Measurements from ENCODE around the gene DHX30. TPM values are rescaled to one million over a fixed set of nuclear protein-coding genes. Genes with fewer than 3 reads are reported as not detected.

DHX30 gene
- polyA plus RNA-seq, 1 donor (not counting 4 experiments of a cell fraction or from before 2014, with no cell fraction given): 28.3 TPM

DNA sequence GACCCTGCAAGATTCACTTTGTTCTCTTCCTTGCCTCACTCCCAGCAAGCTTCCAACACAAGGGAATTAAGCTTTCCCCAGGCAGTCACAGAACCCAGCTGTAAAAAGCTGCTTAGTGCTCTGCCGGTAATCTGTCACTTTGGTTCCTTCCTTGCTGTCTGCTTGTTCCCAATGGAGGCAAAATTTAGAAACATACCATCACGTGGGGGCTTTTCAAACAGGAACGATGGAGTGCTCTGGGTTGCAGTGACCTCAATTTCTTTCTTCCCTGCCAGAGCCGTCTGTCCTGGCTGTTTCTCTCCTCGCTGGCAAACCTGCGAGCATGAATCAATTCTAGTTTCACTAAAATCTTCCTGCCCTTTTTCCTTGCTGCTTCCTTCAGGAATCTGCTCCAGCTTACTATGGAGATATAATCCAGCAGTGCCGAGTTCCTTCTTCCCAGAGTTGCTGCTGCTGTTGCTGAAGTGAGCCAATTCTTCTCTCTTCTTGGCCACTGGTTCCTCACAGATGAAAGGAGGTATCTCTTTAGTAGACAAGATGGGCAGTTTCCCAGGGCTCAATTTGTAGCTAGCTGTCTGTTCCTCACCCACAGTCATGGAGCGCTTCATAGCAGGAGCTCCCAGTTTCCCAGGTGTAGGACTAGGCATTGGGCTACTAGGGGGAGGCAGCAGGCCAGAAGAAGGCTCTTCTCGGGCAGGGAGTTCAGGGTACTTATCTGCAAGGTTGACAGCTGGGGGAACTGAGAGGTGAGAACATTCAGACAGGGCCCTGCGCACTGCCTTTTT lies 88.1 kb downstream of the DHX30 start:
- FAIRE-seq (no peak), DNase-seq (ENCODE audit: low read depth, low spot score) (no peak)
- Histone ChIP-seq H4K20me1 (ENCODE audit: control insufficient read depth, extremely low read depth, insufficient read depth, low read length) (no peaks in the 10 kb centered on the region), H3K9me1 (ENCODE audit: control insufficient read depth, extremely low read depth, insufficient read depth, low read length) (no peaks in the 10 kb centered on the region), H3K36me3 (ENCODE audit: control insufficient read depth in 2 of 2, extremely low read depth in 1 of 2, insufficient read depth in 2 of 2, low read length in 2 of 2) (peaks cover 22 to 29% of the 10 kb centered on the region in 2 experiments), H3K79me2 (ENCODE audit: control insufficient read depth, insufficient read depth, low read length) (no peaks in the 10 kb centered on the region), H3K9ac (ENCODE audit: control insufficient read depth, extremely low read depth, insufficient read depth, low read length) (no peak overlapping the region), H3K4me1 (ENCODE audit: control insufficient read depth, extremely low read depth, insufficient read depth, low read length) (no peaks in the 10 kb centered on the region), H3K27ac (ENCODE audit: control insufficient read depth, insufficient read depth, low read length) (no peak overlapping the region), H3K4me3 (ENCODE audit: control insufficient read depth in 2 of 3, extremely low read depth in 1 of 3, insufficient read depth in 2 of 3, low read depth in 1 of 3, low read length in 3 of 3) (no peak overlapping the region), H3K4me2 (ENCODE audit: control insufficient read depth, extremely low read depth, insufficient read depth, low read depth, low read length) (no peak overlapping the region), H3K9me3 (ENCODE audit: control insufficient read depth, low read depth, low read length) (no peaks in the 10 kb centered on the region), H2AFZ (ENCODE audit: control insufficient read depth, low read length) (no peak overlapping the region), H3K27me3 (ENCODE audit: control insufficient read depth, extremely low read depth, insufficient read depth, low read length) (no peaks in the 10 kb centered on the region)
- dilution Hi-C loops (cut with MboI; ENCODE audit: extremely low pct_ligation_motif_present, low sequenced_read_pairs): no loop called here
- TF ChIP-seq EZH2 (IDR thresholded peaks at IDR 0.05; ENCODE audit: low read length): no peak
- TF ChIP-seq, protein P1, sequence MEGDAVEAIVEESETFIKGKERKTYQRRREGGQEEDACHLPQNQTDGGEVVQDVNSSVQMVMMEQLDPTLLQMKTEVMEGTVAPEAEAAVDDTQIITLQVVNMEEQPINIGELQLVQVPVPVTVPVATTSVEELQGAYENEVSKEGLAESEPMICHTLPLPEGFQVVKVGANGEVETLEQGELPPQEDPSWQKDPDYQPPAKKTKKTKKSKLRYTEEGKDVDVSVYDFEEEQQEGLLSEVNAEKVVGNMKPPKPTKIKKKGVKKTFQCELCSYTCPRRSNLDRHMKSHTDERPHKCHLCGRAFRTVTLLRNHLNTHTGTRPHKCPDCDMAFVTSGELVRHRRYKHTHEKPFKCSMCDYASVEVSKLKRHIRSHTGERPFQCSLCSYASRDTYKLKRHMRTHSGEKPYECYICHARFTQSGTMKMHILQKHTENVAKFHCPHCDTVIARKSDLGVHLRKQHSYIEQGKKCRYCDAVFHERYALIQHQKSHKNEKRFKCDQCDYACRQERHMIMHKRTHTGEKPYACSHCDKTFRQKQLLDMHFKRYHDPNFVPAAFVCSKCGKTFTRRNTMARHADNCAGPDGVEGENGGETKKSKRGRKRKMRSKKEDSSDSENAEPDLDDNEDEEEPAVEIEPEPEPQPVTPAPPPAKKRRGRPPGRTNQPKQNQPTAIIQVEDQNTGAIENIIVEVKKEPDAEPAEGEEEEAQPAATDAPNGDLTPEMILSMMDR (optimal IDR thresholded peaks at IDR 0.05 in 1 of 3, IDR thresholded peaks at IDR 0.05 in 1 of 3, conservative IDR thresholded peaks at IDR 0.05 in 1 of 3; ENCODE audit: extremely low read depth in 1 of 3, insufficient read depth in 2 of 3, low read length in 3 of 3): no peak

DNA sequence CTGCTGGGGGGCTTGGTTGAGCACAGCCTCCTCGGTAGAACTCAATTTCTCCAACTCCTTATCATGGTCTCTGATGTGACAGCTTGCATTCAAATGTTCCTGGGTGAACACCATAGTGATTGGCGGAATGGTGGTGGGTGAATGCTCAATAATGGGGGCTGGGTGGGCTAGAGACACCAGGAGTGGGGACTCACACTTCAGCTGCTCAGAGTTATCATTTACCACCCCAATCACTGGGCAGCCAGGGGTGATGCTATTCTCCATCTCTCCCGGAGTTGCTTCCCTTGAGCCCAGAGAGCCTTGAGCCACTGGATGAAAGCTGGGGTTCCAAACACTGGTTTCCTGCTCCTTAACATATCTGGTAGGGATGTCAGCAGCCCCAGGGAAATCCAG lies 88.7 kb downstream of the DHX30 start:
- Histone ChIP-seq H2AFZ (ENCODE audit: control insufficient read depth, low read length) (no peak overlapping the region), H3K4me1 (ENCODE audit: control insufficient read depth, extremely low read depth, insufficient read depth, low read length) (no peaks in the 10 kb centered on the region), H3K27ac (ENCODE audit: control insufficient read depth, insufficient read depth, low read length) (no peak overlapping the region), H3K9ac (ENCODE audit: control insufficient read depth, extremely low read depth, insufficient read depth, low read length) (no peak overlapping the region), H4K20me1 (ENCODE audit: control insufficient read depth, extremely low read depth, insufficient read depth, low read length) (no peaks in the 10 kb centered on the region), H3K9me1 (ENCODE audit: control insufficient read depth, extremely low read depth, insufficient read depth, low read length) (no peaks in the 10 kb centered on the region), H3K27me3 (ENCODE audit: control insufficient read depth, extremely low read depth, insufficient read depth, low read length) (no peaks in the 10 kb centered on the region), H3K4me2 (ENCODE audit: control insufficient read depth, extremely low read depth, insufficient read depth, low read depth, low read length) (no peak overlapping the region), H3K79me2 (ENCODE audit: control insufficient read depth, insufficient read depth, low read length) (no peaks in the 10 kb centered on the region), H3K36me3 (ENCODE audit: control insufficient read depth in 2 of 2, extremely low read depth in 1 of 2, insufficient read depth in 2 of 2, low read length in 2 of 2) (peaks cover 22 to 27% of the 10 kb centered on the region in 2 experiments), H3K9me3 (ENCODE audit: control insufficient read depth, low read depth, low read length) (no peaks in the 10 kb centered on the region), H3K4me3 (ENCODE audit: control insufficient read depth in 2 of 3, extremely low read depth in 1 of 3, insufficient read depth in 2 of 3, low read depth in 1 of 3, low read length in 3 of 3) (no peak overlapping the region)
- TF ChIP-seq, protein P1 (optimal IDR thresholded peaks at IDR 0.05 in 1 of 3, IDR thresholded peaks at IDR 0.05 in 1 of 3, conservative IDR thresholded peaks at IDR 0.05 in 1 of 3; ENCODE audit: extremely low read depth in 1 of 3, insufficient read depth in 2 of 3, low read length in 3 of 3): no peak
- TF ChIP-seq EZH2 (IDR thresholded peaks at IDR 0.05; ENCODE audit: low read length): no peak
- dilution Hi-C loops (cut with MboI; ENCODE audit: extremely low pct_ligation_motif_present, low sequenced_read_pairs): no loop called here
- DNase-seq (ENCODE audit: low read depth, low spot score) (no peak), FAIRE-seq (no peak)
